GM10847 (cell line): ENCODE results near the gene TRABD2A.

Experiments used
- POLR2A ChIP-seq: IDR thresholded peaks from 2 replicates; pipeline ENCODE4 v1.6.1; 2011; ENCODE audit not compliant: insufficient read length; ENCODE audit errors: extremely low read depth

The TRABD2A gene

GRCh38 chr2:84874381-84875212 lies 6.3 kb downstream of the TRABD2A start:
- no peak for TF ChIP-seq POLR2A

DNA sequence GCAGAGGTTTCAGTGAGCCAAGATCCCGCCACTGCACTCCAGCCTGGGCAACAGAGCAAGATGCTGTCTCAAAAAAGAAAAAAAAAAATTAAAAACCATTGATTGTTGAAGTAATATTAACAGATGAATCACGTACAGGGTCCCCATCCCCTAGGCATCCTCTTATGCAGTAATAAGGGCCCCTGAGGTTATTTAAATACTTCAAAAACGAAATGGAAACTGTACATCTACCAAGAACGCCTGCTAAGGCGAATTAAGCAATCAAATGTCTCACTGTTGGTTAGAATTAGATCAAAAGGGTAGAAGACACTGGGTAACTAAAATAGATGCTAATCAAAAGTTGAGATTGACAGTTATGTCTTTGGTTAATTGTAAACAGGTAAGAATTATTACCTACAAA lies 7.5 kb downstream of the TRABD2A start:
- TF ChIP-seq POLR2A: no peak

DNA sequence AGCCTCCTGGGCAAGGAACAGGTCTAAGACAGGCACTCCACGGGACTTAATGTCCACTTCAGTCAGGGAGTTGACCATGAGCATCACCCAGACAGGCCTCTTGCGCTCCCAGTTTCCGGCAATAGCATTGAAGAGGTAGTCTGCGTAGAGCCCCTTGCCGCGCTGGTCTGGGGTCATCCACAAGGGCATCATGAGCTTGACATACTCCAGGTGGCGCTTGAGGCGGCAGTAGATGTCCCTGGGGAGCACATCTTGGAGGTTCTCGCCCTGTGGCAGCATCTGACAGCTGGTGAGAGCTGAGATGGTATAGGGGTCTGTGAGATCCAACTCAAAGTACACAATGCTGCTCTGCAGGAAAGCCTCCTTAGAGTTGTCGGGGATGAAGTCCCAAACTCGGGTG lies 10.6 kb downstream of the TRABD2A start:
- TF ChIP-seq POLR2A: no peak

GRCh38 chr2:84866122-84866521 lies 14.8 kb downstream of the TRABD2A start:
- TF ChIP-seq POLR2A: no peak

- no peak for TF ChIP-seq POLR2A
These were observed 15.6 kb downstream of the TRABD2A start for GRCh38 chr2:84865181-84865783.

DNA sequence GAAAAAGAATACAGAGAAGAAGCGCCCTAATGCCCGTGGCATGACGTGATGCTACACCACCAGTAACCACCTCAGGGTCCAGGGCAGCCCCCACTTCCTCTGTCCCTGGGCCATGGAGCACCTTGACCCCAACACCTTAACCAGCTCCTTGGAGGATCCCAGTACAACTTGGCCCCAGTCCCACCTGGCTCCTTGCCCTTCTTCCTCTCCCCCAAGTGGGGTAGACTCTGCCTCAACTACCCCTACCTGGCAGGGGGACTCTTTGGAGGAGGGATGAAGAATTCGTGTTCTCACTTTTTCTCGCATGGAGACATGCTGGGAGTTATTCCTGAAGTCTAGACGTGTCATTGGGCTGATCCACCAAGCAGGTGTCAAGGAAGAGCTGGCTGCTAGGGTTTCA lies 18.9 kb downstream of the TRABD2A start:
- TF ChIP-seq POLR2A: no peak

GRCh38 chr2:84861539-84861938 lies 19.3 kb downstream of the TRABD2A start:
- no peak for TF ChIP-seq POLR2A

DNA sequence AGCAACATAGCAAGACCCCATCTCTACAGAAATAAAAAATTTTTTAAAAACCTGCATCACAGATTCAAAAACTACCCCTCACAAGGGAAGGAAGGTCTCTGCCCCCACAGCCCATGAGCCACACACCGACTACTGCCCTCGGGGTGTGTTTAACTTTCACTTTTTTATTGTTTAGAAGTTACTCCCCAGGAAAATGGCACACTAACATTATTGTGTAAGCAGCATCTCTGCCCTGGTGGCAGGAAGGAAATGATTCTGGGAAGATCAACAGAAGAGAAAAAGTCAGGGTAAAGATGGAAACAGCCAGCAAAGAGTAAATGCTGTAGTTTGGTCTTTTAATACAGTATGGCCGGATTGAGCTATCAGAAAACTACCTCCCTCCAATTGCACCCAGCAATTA lies 21.9 kb downstream of the TRABD2A start:
- TF ChIP-seq POLR2A: no peak

GRCh38 chr2:84858123-84858522 lies 22.8 kb downstream of the TRABD2A start:
- no peak for TF ChIP-seq POLR2A

GRCh38 chr2:84857566-84857965 lies 23.3 kb downstream of the TRABD2A start:
- no peak for TF ChIP-seq POLR2A

DNA sequence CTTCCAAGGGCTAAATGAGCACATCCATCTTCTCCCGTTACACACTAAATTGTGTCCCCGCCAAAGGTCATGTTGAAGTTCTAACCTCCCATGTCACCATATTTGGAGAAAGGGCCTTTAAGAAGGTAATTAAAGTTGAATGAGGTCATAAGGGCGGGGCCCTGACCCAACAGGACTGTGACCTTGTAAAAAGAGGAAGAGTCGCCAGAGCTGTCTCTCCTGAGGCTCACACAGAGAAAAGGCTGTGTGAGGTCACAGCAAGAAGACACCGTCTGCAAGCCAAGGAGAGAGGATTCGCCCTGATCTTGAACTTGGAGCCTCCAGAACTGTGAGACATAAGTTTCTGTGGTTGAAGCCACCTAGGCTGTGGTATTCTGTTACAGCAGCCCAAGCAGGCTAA lies 24.1 kb downstream of the TRABD2A start:
- no peak for TF ChIP-seq POLR2A

DNA sequence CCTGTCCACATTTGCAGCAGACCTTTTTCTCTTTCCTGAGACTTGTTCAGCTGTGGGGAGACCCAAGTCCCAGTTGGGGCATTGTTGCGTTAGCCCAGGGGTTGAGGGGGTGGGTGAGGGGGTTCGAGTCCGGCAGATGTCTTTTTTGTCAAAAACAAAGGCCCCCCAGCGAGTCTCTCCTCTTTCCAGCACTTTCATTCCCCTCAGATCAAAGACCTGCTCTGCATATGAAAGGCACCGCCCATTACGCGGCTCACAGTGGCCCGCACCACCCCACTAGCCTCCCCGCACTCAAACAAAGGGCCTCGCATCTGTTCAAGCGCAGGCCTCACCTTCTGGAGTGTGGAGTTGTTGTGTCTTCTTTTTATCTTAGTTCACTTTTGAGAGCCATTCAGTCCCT lies 25.2 kb downstream of the TRABD2A start:
- no peak for TF ChIP-seq POLR2A

DNA sequence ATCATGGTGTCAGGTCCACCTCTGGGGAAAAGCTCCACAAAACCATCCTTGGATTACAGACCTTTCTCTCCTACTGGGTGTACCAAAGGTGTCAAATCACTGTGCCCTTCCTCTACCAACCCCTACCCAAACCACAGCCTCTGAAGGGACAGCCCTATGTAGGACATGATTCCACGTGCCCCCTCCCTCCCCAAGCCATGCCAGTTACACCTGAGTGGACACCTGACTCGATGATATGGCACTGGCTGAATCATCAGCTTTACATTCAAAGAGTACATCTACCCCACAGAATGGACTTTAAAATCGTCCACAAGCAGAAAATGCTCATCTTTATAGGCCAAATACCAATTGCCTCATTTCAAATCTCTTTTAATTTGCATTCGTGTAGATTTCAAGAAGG lies 26.0 kb downstream of the TRABD2A start:
- no peak for TF ChIP-seq POLR2A

- no peak for TF ChIP-seq POLR2A
These were observed 29.0 kb downstream of the TRABD2A start for GRCh38 chr2:84851876-84852275.

DNA sequence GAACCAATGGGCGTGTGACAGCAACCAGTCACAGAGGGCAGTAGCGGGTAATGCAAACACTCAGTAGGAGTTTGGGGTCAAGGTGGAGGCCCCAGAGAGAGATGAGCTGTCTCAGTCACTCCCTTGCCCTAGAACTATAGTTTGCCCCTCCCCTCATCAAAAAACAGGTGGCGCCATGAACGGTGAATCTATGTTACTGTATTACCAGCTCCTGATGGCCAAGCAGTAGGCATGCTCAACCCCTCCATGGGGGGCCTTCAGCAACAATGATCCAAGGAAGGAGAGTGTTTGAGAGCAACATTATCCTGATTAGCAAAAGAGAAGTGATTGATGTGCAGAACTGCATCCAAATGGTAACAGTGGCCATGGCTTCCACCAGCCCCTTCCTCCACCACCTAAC lies 30.4 kb downstream of the TRABD2A start:
- TF ChIP-seq POLR2A: no peak

DNA sequence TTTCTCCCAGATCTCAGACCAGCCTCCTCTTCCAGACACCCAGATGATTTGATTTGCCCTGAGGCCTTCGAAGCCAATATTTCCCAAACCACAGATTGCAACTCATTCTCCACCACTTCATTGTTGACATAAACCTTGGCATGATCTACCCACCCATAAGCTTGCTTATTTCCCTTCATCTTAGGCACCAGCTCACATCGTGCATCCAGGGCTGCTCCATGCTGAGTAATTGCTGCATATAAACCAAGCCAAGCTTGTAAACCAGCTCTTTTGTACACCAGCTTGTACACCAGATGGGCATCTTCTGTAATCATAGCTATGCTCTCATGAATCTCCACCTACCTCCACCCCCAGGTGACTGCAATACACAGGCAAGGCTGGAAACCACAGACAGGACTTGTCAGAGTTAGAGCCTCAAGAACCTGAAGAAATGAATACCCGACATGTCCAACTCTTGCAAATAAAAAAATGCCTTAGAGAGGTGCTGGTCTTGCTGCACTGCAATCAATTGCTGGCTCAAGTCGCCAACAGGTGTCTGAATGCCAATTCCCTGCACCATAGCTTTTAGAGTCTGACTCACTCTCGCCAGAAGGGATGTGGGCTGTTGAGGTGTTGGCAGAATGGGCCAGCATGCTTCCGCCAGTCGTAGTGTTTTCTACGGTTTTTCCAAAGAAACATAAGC lies 31.5 kb downstream of the TRABD2A start:
- no peak for TF ChIP-seq POLR2A

DNA sequence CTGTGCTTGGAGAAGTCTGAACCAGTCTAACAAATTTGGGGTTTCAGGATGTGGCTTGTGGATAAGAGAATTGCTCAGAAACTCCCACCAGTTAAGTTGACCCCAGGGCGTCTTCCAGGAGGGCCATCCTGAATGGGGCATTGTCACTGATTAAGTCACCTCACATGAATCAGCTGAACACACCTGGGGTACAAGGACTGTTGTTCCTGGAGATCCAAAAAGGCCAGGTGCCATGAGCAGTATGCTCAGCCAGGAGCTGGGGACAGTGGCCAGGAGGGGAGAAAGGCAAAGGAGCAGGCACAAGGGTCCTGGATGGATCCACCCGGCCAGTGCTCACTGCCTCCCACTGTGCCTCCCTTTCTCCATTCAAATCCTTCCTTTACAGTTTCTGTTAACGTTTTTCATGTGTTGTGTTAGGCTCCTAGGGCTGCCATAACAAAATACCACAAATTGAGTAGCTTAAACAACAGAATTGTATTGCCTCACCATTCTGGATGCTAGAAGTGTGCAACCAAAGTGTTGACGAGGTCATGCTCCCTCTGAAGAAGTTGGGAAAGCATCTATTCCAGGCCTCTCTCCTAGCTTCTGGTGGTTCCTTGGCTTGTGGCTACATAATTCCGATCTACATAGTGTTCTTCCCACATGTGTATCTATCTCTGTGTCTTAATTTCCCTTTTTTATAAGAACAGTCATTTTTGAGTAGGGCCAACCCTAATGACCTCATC lies 33.4 kb downstream of the TRABD2A start:
- no peak for TF ChIP-seq POLR2A
